Measurements from ENCODE around the gene SNIP1.

SNIP1 gene

GRCh38 chr1:37486680-37487618, 67.1 kb downstream of the SNIP1 start (continued):
- TF ChIP-seq ZNF518A (tag by site-specific recombination; conservative IDR thresholded peaks at IDR 0.05; ENCODE audit: low read depth), result no peak
- no peak for TF ChIP-seq ZNF670 (tag by site-specific recombination; IDR thresholded peaks at IDR 0.05; ENCODE audit: low read depth)
- no peak for TF ChIP-seq ZNF362 (tag by site-specific recombination; IDR thresholded peaks at IDR 0.05)

GRCh38 chr1:37485902-37486679, 68.0 kb downstream of the SNIP1 start:
- CTCF ChIA-PET, result interaction anchor here (0.5 to 7.7 kb wide), 14 partner anchors 11 to 1469 kb away, joined by 3 to 154 read pairs (median 9); partner anchors contain the start of gene ZC3H12A
- Histone ChIP-seq H3K4me1 (ENCODE audit: control insufficient read depth, insufficient read depth, low read length) (no peaks in the 10 kb centered on the region), H3K27ac (ENCODE audit: extremely low read depth, low read depth, low read length) (no peak overlapping the region), H3K36me3 (ENCODE audit: control insufficient read depth in 2 of 2, insufficient read depth in 1 of 2, low read length in 2 of 2) (peaks cover 5 to 76% of the 10 kb centered on the region in 2 experiments; a peak in 2 of 3 replicates), H3K4me3 (ENCODE audit: low read depth, low read length) (no peak overlapping the region), H3K9me3 (ENCODE audit: control insufficient read depth, insufficient read depth, low read depth, low read length) (no peaks in the 10 kb centered on the region)
- no peak for TF ChIP-seq ZSCAN18 (tag by site-specific recombination; IDR thresholded peaks at IDR 0.05)
- no peak for TF ChIP-seq ZFP3 (tag by site-specific recombination; IDR thresholded peaks at IDR 0.05; ENCODE audit: low read depth)
- TF ChIP-seq MZF1 (tag by site-specific recombination; IDR thresholded peaks at IDR 0.05; ENCODE audit: borderline replicate concordance), result no peak
- TF ChIP-seq ZSCAN30 (tag by site-specific recombination; IDR thresholded peaks at IDR 0.05), result no peak
- TF ChIP-seq HOXA7 (CRISPR knock-in tag; IDR thresholded peaks at IDR 0.05; ENCODE audit: borderline replicate concordance), result no peak
- TF ChIP-seq ZNF155 (tag by site-specific recombination; IDR thresholded peaks at IDR 0.05), result no peak
- no peak for TF ChIP-seq ZNF18 (tag by site-specific recombination; IDR thresholded peaks at IDR 0.05)
- TF ChIP-seq ZNF138 (tag by site-specific recombination; IDR thresholded peaks at IDR 0.05; ENCODE audit: borderline replicate concordance), result no peak
- TF ChIP-seq ZNF221 (tag by site-specific recombination; IDR thresholded peaks at IDR 0.05; ENCODE audit: borderline replicate concordance), result no peak
- no peak for TF ChIP-seq ZNF544 (tag by site-specific recombination; IDR thresholded peaks at IDR 0.05)
- no peak for TF ChIP-seq ZNF404 (tag by site-specific recombination; IDR thresholded peaks at IDR 0.05)
- TF ChIP-seq ZIC2 (tag by site-specific recombination; IDR thresholded peaks at IDR 0.05), result no peak
- no peak for TF ChIP-seq ZNF660 (tag by site-specific recombination; IDR thresholded peaks at IDR 0.05)
- no peak for TF ChIP-seq ZNF830 (tag by site-specific recombination; IDR thresholded peaks at IDR 0.05; ENCODE audit: low read depth)
- TF ChIP-seq ZNF350 (tag by site-specific recombination; IDR thresholded peaks at IDR 0.05), result no peak
- no peak for TF ChIP-seq ZNF677 (tag by site-specific recombination; IDR thresholded peaks at IDR 0.05)
- TF ChIP-seq ZFP41 (tag by site-specific recombination; IDR thresholded peaks at IDR 0.05; ENCODE audit: borderline replicate concordance), result no peak
- no peak for TF ChIP-seq ZNF629 (tag by site-specific recombination; IDR thresholded peaks at IDR 0.05)
- POLR2A ChIA-PET, result interaction anchor here (0.9 to 5.8 kb wide), 5 partner anchors 11 to 204 kb away, joined by 3 to 43 read pairs (median 4); partner anchors contain the start of genes MEAF6 and ZC3H12A

Measured in HEK293 (cell line).